K562 (cell line): Measurements from ENCODE around the gene KCNK2.

ENCODE experiments used
- MXI1 ChIP-seq: IDR thresholded peaks from 2 replicates; pipeline ENCODE4 v1.6.1; 2011; ENCODE audit warnings: low read depth, mild to moderate bottlenecking, improper control_type of control experiment, low read length
- NR3C1 ChIP-seq: sonication (generic); formaldehyde crosslinking; IDR thresholded peaks from 2 replicates; pipeline ENCODE4 v1.8.1; 2022; ENCODE audit warnings: missing genetic modification reagents
- ZNF316 ChIP-seq: fragments of 450-650 bp; IDR thresholded peaks from 2 replicates; pipeline ENCODE4 v1.6.1; 2016
- TF ChIP-seq, protein P1 (sequence below): fragments of 250-450 bp; sonication (Bioruptor Pico); IDR thresholded peaks from 2 replicates; pipeline ENCODE4 v1.5.0; 2020; ENCODE audit warnings: mild to moderate bottlenecking

- no peak for TF ChIP-seq ZNF316
- TF ChIP-seq NR3C1 (CRISPR knock-in tag): no peak
- TF ChIP-seq, protein P1, sequence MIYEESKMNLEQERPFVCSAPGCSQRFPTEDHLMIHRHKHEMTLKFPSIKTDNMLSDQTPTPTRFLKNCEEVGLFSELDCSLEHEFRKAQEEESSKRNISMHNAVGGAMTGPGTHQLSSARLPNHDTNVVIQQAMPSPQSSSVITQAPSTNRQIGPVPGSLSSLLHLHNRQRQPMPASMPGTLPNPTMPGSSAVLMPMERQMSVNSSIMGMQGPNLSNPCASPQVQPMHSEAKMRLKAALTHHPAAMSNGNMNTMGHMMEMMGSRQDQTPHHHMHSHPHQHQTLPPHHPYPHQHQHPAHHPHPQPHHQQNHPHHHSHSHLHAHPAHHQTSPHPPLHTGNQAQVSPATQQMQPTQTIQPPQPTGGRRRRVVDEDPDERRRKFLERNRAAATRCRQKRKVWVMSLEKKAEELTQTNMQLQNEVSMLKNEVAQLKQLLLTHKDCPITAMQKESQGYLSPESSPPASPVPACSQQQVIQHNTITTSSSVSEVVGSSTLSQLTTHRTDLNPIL (CRISPR knock-in tag): no peak
- no peak for TF ChIP-seq MXI1
Observed at GRCh38 chr1:215276582-215276981, 194.0 kb downstream of the KCNK2 start.
